HG03175 (cell line): ENCODE data around the gene RAB10.
"Not testable (repeated sequence)": the region's sequence is repeated elsewhere in the genome, so short reads cannot be mapped to it uniquely, and the experiment has no call there.

ENCODE experiments used
- ATAC-seq: cut with Tn5 transposase; IDR thresholded peaks from one replicate; pipeline ENCODE4 v1.9.1; 2021; ENCODE audit warnings: mild to moderate bottlenecking, moderate library complexity; ENCODE audit not compliant: unreplicated experiment

Gene RAB10

DNA sequence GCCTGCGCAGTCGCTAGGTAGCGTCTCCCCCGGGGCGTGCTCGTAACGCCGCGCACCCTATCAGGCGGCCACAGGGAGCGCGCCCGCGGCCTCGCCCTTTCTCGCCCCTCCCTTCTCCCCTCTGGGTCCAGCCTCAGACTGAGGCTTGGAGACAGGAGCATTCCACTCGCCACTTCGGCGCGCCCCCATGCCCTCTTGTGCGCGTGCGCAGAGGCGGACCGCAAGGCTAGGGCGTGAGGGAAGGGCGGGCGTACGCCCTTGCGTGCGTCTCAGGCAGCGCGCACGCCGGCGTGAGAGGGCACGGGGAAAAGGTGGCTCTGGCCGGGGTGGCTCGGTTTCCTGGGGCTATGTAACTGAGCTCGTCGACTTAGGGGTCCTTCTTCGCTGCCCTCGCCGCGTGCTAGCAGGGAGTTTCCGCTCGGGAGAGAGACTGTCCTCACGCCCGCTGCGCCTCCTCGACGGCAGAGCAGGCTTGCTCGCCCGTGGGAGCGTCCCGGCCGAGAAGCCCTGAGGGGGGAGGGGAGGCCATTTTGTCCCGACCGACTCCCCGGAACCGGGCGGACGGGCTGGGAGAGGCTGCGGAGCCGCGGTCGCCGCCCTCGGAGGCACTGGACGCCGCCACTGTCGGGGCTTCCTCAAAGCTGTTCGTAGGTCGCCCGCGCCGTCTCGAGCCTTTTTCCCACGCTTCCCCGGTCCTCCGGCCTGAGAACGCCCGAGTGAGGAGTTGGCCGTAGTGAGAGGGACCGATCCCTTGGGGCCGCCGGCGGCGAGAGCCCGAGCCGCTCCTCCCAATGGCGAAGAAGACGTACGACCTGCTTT is at the start of gene RAB10:
TSS of gene RAB10 (plus strand) at position 267 of the 819 bp plus-strand sequence. CDS start at position 792, 525 bp downstream.
- peak; percentile 94 for ATAC-seq

DNA sequence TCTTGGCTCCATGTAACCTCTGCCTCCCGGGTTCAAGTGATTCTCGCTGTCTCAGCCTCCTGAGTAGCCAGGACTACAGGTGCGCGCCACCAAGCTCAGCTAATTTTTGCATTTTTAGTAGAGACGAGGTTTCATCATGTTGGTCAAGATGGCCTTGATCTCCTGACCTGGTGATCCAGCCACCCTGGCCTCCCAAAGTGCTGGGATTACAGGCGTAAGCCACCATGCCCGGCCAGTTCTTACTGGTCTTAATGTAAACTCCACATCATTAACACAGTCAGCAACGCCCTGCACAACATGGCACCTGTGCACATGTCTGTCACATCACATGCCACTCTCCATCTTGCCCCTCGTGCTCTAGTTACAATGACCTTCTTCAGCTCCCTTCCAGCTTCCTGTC is 45.8 kb upstream of the RAB10 start:
- ATAC-seq, result no peak

DNA sequence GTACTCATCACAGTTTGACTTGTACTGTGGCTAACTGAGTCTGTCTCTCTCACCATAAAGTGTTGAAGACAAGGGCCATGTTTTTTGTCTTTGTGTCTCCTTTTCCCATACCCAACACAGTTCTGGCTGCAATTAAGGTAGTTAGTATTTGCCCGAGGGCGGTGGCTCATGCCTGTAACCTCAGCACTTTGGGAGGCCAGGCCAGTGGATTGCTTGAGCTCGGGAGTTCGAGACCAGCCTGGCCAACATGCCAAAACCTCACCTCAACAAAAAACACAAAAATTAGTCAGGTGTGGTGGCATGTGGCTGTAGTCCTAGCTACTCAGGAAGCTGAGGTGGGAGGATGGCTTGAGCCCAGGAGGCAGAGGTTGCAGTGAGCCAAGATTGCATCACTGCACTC is 44.7 kb upstream of the RAB10 start:
- no peak for ATAC-seq

DNA sequence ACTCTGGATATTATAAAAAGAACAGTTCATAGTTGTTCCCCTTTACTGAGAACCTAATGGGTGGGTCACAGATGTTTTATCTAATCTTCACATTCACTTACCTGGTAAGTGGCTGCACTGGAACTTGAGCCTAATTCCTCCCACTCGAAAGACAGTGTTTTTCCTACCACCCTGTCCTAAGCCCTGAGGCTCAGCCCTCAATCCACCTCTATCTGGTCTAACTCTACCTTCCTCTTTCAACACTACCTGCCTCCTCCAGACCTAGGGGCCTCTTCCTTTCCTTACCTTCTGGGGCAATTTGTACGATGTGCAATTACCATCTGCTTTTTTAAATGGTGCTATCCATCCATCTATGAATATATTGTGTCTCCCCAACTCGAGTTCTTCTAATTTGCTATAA is 41.9 kb upstream of the RAB10 start:
- no peak for ATAC-seq

DNA sequence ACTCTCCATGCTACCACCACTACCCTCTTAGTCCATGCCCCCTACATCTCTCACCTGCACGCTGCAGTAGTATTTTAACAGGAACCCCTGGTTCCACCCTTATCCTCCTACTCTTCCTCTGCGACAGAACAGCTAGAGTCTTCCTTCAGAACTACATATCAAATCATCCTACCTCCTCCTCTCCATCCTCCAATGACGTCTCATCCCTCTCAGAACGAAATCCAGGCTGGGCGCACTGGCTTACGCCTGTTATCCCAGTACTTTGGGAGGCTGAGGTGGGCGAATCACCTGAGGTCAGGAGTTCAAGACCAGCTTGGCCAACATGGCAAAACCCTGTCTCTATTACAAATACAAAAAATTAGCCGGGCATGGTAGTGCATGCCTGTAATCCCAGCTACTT is 41.3 kb upstream of the RAB10 start:
- no peak for ATAC-seq

GRCh38 chr2:25993049-25993448 is 40.8 kb upstream of the RAB10 start:
- no peak for ATAC-seq

DNA sequence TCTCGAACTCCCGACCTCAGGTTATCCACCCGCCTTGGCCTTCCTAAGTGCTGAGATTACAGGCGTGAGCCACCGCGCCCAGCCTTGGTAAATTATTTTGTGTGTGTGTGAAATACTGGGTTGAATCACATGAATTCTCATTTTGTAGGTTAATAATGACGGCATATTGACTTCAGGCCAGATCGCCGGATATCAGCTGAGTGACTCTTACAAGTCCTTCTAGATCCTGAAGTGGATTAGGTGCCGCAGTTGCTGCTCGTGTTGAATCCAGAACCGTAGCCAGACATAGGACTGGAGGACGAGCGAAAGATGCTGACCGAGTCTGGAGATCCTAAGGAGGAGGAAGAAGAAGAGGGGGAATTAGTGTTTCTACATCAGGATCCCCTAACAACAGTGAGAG is 39.4 kb upstream of the RAB10 start:
- no peak for ATAC-seq

DNA sequence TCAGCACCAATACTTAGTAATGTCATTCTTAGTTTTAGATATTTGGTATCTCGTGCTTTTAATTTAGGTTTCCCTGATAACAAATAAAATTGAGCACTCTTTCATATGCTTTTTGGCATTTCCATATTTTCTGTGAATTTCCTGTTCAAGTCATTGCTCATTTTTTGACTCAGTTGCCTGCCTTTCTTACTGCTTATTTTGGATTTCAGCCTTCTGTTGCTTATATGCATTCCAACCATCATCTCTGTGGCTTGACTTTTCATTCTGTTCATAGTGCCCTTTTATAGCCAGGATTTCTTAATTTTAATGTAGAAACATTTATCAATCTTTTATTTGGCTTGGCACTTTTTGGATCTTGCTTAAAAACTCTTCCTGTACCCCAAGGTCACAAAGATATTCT is 37.0 kb upstream of the RAB10 start:
- no peak for ATAC-seq

- not testable (repeated sequence) for ATAC-seq
Observed at GRCh38 chr2:25998816-25999383, 35.0 kb upstream of the RAB10 start.

GRCh38 chr2:25999406-25999805 is 34.5 kb upstream of the RAB10 start:
- not testable (repeated sequence) for ATAC-seq

DNA sequence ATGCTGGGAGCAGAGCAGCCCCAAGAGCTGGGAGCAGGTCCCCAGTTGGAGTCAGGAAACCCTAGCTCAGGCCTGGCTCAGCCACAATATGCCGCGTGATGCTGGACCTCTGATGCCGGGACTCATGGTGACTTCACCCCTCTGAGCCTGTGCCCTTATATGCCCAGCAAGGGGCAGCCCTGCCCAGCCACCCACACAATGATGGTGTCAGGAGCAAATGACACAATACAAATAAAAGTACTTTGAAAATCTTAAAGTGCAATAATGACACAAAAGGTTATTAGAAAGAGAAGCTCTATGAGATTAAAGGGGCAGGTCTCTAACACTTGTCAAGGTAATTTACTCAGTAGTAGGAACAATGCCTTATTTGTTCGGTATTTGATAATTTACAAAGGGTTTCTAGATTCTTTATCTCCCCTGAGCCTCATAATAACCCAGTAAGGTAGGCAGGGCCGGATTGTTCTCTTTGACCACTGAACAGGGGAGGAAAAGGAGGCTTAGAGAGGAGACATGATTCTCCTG is 33.3 kb upstream of the RAB10 start:
- no peak for ATAC-seq

GRCh38 chr2:26001743-26002351 is 32.0 kb upstream of the RAB10 start:
- no peak for ATAC-seq

DNA sequence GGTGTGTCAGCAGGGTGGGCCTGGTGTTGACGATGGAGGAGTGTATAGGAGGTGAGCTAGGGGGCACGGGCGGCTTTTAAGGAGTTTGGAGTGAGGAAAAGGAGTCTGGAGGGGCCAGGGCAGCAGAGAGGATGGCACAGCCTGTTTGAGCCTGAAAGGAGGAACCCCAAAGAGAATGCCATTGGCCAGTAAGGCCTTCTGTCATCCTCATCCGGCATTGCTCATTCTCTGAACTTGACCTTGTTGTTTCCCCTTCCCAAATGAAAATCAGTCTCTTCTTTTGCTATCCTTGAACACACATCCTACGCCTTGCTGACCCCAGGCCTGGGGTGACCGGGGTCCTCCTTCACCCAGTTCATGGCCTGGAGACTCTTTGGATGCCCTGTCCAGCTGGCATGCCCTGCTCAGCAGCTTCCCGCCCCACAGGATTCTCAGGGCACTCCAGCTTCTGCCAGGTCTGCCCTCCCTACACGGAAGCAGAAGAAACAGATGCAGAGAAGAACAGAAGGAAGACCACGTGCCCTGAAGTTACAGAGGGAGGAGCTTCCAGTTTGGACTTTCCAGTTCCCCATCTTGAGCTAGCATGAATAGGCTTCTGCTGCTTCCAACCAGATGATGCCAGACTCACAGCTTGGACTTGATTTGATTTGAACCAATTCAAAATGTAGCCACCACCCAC is 31.1 kb upstream of the RAB10 start:
- ATAC-seq, result no peak

- no peak for ATAC-seq
Observed at GRCh38 chr2:26008095-26008494, 25.8 kb upstream of the RAB10 start.

- no peak for ATAC-seq
Observed at GRCh38 chr2:26008851-26009566, 24.9 kb upstream of the RAB10 start.

GRCh38 chr2:26009567-26009963 is 24.3 kb upstream of the RAB10 start:
- ATAC-seq, result no peak

GRCh38 chr2:26010943-26011342 is 22.9 kb upstream of the RAB10 start:
- ATAC-seq, result no peak

GRCh38 chr2:26011609-26011989 is 22.3 kb upstream of the RAB10 start:
- ATAC-seq, result no peak

DNA sequence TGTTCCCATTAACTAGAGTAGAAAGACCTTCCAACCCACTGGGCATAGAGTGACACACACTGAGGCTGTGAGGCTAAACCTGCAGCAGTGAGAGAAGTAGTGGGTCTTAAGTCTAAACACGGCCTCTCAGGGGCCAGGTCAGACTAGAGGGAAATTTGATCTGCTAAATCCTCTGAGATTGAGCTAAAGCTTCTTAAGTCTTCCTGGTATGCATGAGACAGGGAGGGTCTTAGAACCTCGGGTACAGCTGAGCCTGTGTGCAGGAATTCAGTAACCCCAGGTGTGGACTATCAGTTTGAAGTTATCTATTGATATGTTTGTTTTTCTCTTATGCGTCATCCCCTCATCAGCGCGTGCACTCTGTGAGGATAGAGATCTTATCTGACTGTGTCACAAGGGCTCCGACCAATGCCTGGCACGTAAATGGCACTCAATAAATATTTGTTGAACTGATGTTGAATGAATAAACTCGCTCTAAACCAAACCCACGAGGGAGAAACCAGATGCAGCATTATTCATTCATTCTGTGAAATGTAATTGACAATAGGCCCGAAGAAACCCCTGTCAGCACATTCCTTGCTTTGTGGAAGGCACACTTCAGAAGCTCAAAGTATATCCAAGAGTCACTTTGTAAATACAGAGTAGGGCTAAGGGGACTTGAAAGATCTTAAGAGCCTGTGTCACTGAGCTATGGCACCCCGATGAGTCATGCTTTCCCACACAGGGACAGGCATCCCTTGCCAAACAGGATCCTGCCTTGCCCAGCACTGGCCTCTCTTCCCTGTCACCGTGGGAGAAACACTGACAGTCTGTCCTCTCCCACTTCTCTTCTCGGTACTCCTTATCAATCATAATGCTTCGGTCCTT is 21.7 kb upstream of the RAB10 start:
- ATAC-seq, result no peak

DNA sequence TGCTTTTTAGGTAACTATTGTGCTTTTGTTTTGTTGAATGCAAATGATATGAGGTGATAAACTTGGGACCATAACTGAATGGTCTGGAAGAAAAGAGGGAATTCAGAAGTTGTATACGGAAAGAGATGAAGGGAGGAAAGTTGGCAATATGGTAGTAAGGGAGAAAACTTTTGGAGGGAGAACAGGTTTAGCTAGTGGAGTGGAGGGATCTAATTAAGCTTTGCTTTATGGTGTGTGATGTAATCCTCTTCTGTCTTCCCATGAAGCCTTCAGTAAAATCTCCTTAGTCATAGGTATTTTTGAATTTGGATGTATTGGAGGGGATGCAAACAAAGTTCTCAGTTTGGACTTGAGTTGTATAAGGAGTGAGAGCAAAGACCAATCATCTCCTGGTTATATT is 20.2 kb upstream of the RAB10 start:
- ATAC-seq, result no peak
